ENCODE measurements around the gene SERPINE1. TPM values are rescaled to one million over a fixed set of nuclear protein-coding genes. Genes with fewer than 3 reads are reported as not detected.

The SERPINE1 gene
- total RNA-seq, 1 donor from 2014 or later: 15.4 TPM

DNA sequence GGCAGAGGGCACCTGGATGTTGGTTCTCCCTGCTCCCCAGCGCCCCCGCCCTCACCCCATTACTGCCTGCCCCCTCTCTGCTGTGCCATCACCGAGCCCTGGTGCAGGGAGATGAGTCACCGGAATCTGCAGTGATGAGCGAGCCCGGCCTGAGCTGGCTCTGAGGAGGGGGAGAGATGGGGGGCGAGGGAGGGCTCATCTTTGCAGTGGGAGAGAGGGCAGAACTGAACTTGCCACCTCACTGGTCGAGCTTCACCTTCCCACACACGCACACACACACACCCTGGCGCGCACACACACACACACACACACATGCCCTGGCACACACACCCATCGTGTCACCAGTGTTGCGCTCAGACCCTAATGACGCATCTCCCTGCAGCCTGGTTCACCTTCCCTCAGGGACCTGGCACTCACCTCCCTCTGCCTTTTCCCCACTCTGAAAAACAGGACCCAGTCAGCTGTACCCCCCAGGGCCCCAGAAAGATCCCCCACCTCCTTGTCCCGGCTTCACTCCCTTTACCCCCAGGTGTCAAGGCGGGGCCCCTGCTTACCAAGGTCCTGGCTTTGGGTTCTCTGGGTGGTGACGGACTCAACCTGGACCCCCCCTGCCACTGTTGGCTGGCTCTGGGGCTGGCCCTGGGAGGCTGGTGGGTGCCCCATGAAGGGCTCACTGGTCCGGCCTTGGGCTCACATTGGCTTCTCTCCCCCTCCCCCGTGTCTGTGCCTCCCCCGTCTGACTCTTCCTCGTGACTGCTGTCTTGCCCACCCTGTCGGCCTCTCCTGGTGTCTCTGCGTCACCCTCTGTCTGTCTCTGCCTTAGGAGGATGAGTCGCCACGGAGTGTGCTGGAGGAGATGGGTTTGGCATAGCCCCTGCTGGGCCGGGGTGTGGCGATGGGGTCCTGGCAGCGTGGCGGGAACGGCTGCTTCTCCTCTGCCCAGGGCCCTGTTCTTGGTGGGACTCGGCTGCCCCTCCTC is 33.1 kb downstream of the SERPINE1 start:
- no peak for ATAC-seq
- Histone ChIP-seq H3K36me3 (peaks cover 38% of the 10 kb centered on the region), H3K27me3 (ENCODE audit: low read depth) (peaks cover 31% of the 10 kb centered on the region), H3K27ac (no peak overlapping the region), H3K9me3 (no peaks in the 10 kb centered on the region), H3K4me3 (no peak overlapping the region), H3K4me1 (peaks cover 34% of the 10 kb centered on the region)
- intact Hi-C loops (cut with DNase I): no loop called here
- DNase-seq: no peak
- TF ChIP-seq, protein P1, sequence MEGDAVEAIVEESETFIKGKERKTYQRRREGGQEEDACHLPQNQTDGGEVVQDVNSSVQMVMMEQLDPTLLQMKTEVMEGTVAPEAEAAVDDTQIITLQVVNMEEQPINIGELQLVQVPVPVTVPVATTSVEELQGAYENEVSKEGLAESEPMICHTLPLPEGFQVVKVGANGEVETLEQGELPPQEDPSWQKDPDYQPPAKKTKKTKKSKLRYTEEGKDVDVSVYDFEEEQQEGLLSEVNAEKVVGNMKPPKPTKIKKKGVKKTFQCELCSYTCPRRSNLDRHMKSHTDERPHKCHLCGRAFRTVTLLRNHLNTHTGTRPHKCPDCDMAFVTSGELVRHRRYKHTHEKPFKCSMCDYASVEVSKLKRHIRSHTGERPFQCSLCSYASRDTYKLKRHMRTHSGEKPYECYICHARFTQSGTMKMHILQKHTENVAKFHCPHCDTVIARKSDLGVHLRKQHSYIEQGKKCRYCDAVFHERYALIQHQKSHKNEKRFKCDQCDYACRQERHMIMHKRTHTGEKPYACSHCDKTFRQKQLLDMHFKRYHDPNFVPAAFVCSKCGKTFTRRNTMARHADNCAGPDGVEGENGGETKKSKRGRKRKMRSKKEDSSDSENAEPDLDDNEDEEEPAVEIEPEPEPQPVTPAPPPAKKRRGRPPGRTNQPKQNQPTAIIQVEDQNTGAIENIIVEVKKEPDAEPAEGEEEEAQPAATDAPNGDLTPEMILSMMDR (IDR thresholded peaks at IDR 0.05): no peak

DNA sequence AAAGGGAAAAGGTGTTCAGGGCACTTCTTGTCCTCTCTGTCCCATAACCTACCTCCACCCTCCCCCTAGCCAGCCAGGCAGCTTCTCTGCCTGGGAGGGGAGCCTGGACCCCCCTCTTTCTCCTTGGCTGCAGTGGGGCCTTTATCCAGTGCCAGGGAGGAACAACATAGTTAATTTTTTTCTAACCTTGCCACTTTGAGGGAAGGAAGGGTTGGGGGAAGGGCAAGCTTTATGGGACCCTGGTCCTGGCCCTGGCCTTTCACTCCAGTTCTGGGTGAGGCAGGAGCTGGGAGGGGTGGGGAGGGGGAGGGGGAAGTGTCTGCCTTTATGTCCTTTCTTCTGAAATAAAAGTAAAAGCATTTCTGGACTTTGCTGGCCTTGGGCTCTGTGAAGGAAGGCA is 34.0 kb downstream of the SERPINE1 start:
- H3K27me3 ChIP-seq (ENCODE audit: low read depth): peaks cover 41% of the 10 kb centered on the region
- no peak overlapping the region for H3K4me3 ChIP-seq
- H3K4me1 ChIP-seq: peaks cover 37% of the 10 kb centered on the region
- ATAC-seq (no peak), DNase-seq (no peak)
- no peak overlapping the region for H3K27ac ChIP-seq
- TF ChIP-seq, protein P1 (IDR thresholded peaks at IDR 0.05): no peak
- H3K9me3 ChIP-seq: no peaks in the 10 kb centered on the region
- intact Hi-C loops (cut with DNase I): no loop called here
- peaks cover 38% of the 10 kb centered on the region for H3K36me3 ChIP-seq

DNA sequence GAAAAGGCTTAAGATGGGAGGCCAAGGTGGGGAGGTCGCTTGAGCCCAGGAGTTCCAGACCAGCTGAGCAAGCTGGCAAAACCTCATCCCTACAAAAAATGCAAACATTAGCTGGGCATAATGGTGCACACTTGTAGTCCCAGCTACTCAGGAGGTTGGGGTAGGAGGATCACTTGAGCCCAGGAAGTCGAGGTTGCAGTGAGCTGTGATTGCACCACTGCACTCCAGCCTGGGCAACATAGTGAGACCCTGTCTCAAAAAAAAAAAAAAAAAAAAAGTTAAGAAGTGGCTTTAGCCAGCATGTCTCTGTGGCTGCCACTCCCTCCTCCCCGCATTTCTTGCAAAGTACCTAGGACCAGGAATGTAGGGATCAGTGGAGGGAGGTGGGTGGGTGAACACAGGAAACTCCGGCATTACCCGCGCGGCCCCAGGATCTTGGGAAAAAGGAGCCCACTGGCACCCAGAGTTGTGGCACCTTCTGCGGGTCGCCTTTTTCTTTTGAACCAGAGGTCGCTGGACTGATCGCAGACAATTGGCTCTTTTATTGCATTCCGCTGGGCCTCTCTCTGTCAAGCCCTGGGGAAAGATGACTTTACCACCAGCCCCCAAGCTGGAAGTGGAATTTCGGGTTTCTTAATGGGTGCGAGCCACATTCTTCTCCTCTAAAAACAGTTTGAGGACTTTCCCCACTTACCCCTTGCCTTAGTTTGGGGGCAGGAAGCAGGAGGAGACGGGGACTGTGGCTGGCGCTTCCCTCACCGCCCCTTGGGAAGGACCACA is 35.0 kb downstream of the SERPINE1 start:
- Histone ChIP-seq H3K4me1 (peaks cover 40% of the 10 kb centered on the region), H3K4me3 (no peak overlapping the region), H3K9me3 (no peaks in the 10 kb centered on the region), H3K36me3 (peaks cover 33% of the 10 kb centered on the region), H3K27me3 (ENCODE audit: low read depth) (peaks cover 48% of the 10 kb centered on the region), H3K27ac (no peak overlapping the region)
- ATAC-seq: no peak
- TF ChIP-seq, protein P1 (IDR thresholded peaks at IDR 0.05): no peak
- intact Hi-C loops (cut with DNase I): no loop called here
- DNase-seq: no peak

DNA sequence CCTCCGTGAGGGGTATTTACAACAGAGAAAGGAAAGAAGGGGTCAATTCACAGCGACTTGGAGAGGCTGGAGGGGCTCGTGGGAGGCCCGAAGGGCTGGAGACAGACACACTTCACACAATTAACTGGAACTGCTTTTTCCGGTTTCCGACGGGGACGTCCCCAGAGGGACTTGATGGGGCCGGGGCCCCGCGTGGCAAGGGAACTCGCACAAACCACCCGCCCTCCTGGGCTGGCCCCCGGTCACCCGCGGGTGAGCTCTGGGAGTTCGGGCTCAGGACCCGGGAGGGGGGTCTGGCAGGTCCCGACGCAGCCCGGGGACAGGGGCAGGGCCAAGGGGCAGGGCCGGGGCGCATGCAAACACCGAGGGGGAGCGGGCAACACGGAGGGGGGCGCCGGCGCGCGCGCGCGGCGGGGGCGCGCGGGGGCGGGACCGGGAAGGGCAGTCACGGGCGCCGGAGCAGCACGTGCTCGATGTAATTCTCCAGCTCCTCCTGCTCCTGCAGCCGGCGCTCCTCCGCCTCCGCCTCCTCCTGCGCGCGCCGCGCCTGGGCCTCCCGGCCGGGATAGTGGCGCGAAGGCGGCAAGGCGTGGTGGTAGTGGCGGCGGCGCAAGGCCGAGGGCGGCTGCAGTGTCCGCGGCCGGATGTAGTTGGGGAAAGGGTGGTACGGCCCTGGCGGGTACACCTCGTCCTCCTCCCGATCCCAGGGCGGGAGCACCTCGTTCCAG is 35.8 kb downstream of the SERPINE1 start:
- H3K36me3 ChIP-seq: peaks cover 24% of the 10 kb centered on the region
- DNase-seq (peak; percentile 61), ATAC-seq (peak; percentile 4 to 17)
- peaks cover 57% of the 10 kb centered on the region for H3K27me3 ChIP-seq (ENCODE audit: low read depth)
- TF ChIP-seq, protein P1 (IDR thresholded peaks at IDR 0.05): no peak
- intact Hi-C loops (cut with DNase I): no loop called here
- H3K27ac ChIP-seq: no peak overlapping the region
- H3K4me1 ChIP-seq: peaks cover 40% of the 10 kb centered on the region
- H3K4me3 ChIP-seq: peak overlapping the region; percentile 45
- no peaks in the 10 kb centered on the region for H3K9me3 ChIP-seq
